Testis (tissue), 3 donors: ENCODE measurements around the gene SLC6A20. TPM values are rescaled to one million over a fixed set of nuclear protein-coding genes. Genes with fewer than 3 reads are reported as not detected.

Experiments used
- DNase-seq: peaks from one replicate; pipeline ENCODE4 v3.0.0-alpha.2; 2019
- H3K27ac ChIP-seq, 2 donors: fragments of 200-600 bp; sonication (generic); one replicate each; pipeline ENCODE4 v1.5.1; 2019
- H3K27me3 ChIP-seq: fragments of 200-600 bp; sonication (generic); one replicate; pipeline ENCODE4 v1.5.1; 2019
- H3K36me3 ChIP-seq: fragments of 200-600 bp; sonication (generic); one replicate; pipeline ENCODE4 v1.5.1; 2017; ENCODE audit warnings: low read depth; ENCODE audit errors: missing control alignments
- H3K4me1 ChIP-seq: fragments of 200-600 bp; sonication (generic); one replicate; pipeline ENCODE4 v1.5.1; 2019
- H3K4me3 ChIP-seq, 2 donors: fragments of 200-600 bp; sonication (generic); one replicate each; pipeline ENCODE4 v1.5.1; 2017 to 2019
- H3K9me3 ChIP-seq: fragments of 200-600 bp; sonication (generic); one replicate; pipeline ENCODE4 v1.5.1; 2017
- POLR2A ChIP-seq: fragments of 450-650 bp; IDR thresholded peaks from one replicate; pipeline ENCODE4 v1.6.1; 2017; ENCODE audit warnings: antibody characterized with exemption, mild to moderate bottlenecking, moderate library complexity
- WGBS, 2 donors: methylation state at CpG; one replicate each; pipeline ENCODE4 v1.1.5; 2018; 5-methylcytosine and 5-hydroxymethylcytosine counted together
- intact Hi-C: fragments of 100-400 bp; cut with DNase I; formaldehyde crosslinking; loops from one replicate; pipeline ENCODE4 v1.15.1; 2023; ENCODE audit warnings: low total_unique reads
- polyA plus RNA-seq: library from polyadenylated mRNA; stranded (reverse); fragments of 350-450 nt; fragmentation: Illumina TruSeq; extraction: RNeasy Lipid Tissue Mini Kit (QIAGEN cat#74804); gene quantifications from one replicate; pipeline ENCODE4 v1.2.3, GENCODE V29; 2014; ENCODE audit warnings: low read depth, low replicate concordance; ENCODE audit not compliant: insufficient read depth
- total RNA-seq, 2 donors: library from RNA; depleted of rRNA; stranded (reverse); fragments of >200 nt; gene quantifications; one replicate each; pipeline ENCODE4 v1.2.3, GENCODE V29; 2016
- TF ChIP-seq, protein P1 (sequence below), 3 experiments: fragments of 450-650 bp in 2 of 3; fragments of 200-600 bp in 1 of 3; sonication (generic) in 1 of 3; IDR thresholded peaks; one replicate each; pipeline ENCODE4 v1.5.1; 2016 to 2019; ENCODE audit warnings: antibody characterized with exemption in 3 of 3, mild to moderate bottlenecking in 2 of 3, moderate library complexity in 1 of 3

SLC6A20 gene
- total and polyA plus RNA-seq, 3 donors from 2014 or later, result 0.87 to 2.3 (median 2.3) TPM

DNA sequence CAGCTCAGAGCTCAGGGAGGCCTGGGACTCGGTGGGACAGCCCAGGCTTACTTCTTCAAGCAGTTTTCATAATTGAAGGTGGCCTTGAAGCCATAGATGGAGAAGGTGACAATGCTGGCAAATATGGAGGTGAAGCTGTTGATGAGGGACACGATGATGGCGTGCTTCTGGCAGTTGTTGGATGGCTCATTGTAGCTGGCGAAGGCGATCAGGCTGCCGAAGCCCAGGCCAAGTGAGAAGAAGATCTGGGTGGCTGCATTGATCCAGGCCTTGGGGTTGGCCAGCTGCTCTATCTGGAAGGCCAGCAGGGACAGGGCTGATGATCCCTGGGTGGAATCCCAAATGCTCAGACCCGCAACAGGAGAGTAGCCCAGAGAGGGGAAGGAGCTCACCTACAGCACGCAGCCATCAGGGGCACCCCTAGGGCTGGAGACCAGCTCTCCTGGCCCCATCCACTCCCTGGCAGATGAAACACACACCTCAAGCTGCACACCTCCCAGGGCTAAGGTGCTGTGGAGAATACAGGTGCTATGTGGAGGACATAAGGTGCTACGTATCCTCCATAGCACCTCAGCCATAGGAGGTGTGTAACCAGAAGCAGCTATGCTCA is 25.1 kb downstream of the SLC6A20 start:
- no peak for TF ChIP-seq POLR2A
- Histone ChIP-seq H3K36me3 (no peaks in the 10 kb centered on the region), H3K9me3 (no peaks in the 10 kb centered on the region), H3K4me3 (no peak overlapping the region), H3K27me3 (no peaks in the 10 kb centered on the region), H3K27ac (no peak overlapping the region), H3K4me1 (no peaks in the 10 kb centered on the region)
- DNase-seq, result no peak
- 95 to 96% methylated on average over 9 of the region's 9 CpGs for WGBS, 2 donors
- intact Hi-C loops, result no loop called here

DNA sequence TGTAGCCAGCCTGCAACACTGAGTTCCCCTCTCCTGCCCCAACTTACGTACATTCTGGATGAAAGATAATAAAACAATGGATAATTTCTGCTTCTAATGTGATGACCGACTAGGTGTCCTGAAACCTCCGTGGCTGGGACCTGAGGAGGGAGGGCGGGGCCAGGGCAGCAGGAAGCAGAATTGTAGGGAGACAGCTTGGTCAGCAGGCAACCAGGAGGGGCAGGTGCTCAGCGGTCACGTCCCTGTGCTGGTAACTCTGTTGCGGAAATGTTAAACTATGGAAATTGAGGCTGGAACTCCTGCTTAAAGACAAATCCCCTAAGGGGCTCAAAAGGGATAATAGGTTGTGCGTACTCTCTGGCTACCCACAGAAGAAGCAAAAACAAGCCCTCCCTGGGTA is 30.4 kb downstream of the SLC6A20 start:
- no peak overlapping the region for H3K27ac ChIP-seq
- intact Hi-C loops, result no loop called here
- H3K4me1 ChIP-seq, result no peaks in the 10 kb centered on the region
- no peaks in the 10 kb centered on the region for H3K36me3 ChIP-seq
- H3K9me3 ChIP-seq, result no peaks in the 10 kb centered on the region
- no peak overlapping the region for H3K4me3 ChIP-seq
- DNase-seq, result no peak
- TF ChIP-seq POLR2A, result no peak
- TF ChIP-seq, protein P1, sequence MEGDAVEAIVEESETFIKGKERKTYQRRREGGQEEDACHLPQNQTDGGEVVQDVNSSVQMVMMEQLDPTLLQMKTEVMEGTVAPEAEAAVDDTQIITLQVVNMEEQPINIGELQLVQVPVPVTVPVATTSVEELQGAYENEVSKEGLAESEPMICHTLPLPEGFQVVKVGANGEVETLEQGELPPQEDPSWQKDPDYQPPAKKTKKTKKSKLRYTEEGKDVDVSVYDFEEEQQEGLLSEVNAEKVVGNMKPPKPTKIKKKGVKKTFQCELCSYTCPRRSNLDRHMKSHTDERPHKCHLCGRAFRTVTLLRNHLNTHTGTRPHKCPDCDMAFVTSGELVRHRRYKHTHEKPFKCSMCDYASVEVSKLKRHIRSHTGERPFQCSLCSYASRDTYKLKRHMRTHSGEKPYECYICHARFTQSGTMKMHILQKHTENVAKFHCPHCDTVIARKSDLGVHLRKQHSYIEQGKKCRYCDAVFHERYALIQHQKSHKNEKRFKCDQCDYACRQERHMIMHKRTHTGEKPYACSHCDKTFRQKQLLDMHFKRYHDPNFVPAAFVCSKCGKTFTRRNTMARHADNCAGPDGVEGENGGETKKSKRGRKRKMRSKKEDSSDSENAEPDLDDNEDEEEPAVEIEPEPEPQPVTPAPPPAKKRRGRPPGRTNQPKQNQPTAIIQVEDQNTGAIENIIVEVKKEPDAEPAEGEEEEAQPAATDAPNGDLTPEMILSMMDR (IDR thresholded peaks at IDR 0.05), result no peak
- 82 to 89% methylated on average over 8 of the region's 8 CpGs for WGBS, 2 donors
- no peaks in the 10 kb centered on the region for H3K27me3 ChIP-seq

DNA sequence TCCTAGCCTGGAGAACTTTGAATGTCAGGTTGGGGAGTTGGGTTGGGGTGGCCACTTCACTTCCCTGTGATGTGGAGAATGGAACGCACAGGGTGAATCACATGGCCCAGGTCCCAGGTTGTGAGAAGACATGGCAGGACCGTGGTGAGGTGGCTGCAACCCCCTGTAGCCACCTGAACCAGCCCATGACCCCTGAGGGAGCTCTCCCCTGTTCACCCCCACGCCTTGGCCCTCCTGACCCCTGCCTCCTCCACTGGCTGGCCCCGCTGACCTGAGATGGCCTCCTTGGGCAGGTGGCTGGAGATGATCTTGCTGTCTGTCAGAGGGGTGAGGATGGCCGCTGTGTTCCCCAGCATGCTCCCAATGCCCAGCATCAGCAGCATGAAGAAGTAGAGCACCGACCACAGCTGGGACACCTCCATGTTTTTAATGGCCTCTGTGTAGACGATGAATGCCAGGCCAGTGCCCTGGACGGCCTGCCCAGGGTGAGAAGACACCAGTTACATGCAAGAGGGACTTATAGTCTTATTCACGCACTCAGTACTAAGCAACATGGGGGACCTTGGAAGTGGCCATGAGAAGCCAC is 31.0 kb downstream of the SLC6A20 start:
- 78 to 88% methylated on average over 5 to 9 of the region's 9 CpGs for WGBS, 2 donors
- H3K9me3 ChIP-seq, result no peaks in the 10 kb centered on the region

DNA sequence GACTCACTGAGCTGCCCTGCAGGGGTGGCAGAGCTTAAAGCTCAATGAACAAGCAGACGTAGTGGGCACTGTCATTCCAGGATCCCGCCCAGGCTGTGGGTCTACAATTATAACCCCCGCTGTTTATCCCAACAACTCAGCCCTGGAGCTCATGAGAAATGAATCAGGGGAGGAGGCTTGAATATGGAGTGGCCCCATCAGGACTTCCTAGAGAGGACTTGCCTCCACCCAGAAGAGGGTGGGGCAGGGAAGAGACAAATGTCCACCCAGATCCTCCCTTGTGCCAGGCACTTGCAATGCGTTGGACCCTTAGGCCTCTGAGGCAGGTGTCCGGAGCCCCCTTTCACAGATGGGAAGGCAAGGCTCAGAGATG is 33.0 kb downstream of the SLC6A20 start:
- intact Hi-C loops, result no loop called here
- WGBS, 2 donors, result 93% methylated on average over 5 of the region's 5 CpGs; no CpG with 5 or more reads in 1 of the 2 donors
- H3K27me3 ChIP-seq, result no peaks in the 10 kb centered on the region
- no peak for DNase-seq
- no peaks in the 10 kb centered on the region for H3K9me3 ChIP-seq
- no peaks in the 10 kb centered on the region for H3K4me1 ChIP-seq
- H3K27ac ChIP-seq, result no peak overlapping the region
- H3K4me3 ChIP-seq, result no peak overlapping the region
- TF ChIP-seq POLR2A, result no peak
- TF ChIP-seq, protein P1 (IDR thresholded peaks at IDR 0.05), result no peak
- no peaks in the 10 kb centered on the region for H3K36me3 ChIP-seq

More for the DNA sequence above, 31.0 kb downstream of the SLC6A20 start:
- intact Hi-C loops, result no loop called here
- no peak overlapping the region for H3K4me3 ChIP-seq
- H3K27me3 ChIP-seq, result no peaks in the 10 kb centered on the region
- DNase-seq, result no peak
- H3K36me3 ChIP-seq, result no peaks in the 10 kb centered on the region
- no peak overlapping the region for H3K27ac ChIP-seq
- H3K4me1 ChIP-seq, result no peaks in the 10 kb centered on the region
- TF ChIP-seq POLR2A, result no peak
- TF ChIP-seq, protein P1 (IDR thresholded peaks at IDR 0.05), result no peak

DNA sequence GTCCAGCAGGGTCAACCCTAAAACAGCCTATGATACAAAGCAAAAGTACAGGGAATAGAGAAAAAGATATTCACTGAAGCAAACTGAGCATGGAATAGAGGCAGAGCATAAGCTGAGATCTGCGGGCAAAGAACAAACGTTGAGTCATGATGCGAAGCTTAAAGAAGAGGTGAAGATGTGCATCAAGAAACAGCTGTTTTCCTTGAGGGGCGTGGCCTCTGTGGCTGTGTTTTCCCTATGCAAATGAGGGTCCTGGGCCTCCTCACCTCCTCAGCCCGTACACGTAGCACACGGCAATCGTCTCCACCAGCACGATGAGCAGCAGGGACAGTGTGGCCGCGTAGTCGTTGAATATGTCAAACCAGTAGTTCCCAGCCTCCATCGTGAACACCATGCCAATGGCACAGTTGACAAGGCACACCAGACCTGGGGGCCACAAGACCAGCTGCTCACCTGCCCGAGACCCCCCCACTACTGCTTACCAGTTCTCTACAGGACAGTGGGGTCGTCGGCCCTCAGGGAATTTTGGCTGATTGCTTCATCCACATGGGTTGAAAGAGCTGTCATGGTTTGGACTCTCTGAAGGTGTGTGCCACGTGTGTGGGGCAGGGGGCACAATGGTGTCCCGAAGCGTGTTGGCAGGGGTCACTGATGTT is 33.6 kb downstream of the SLC6A20 start:
- 90 to 95% methylated on average over 13 to 19 of the region's 19 CpGs for WGBS, 2 donors
- TF ChIP-seq, protein P1 (IDR thresholded peaks at IDR 0.05), result no peak
- no peak for TF ChIP-seq POLR2A
- Histone ChIP-seq H3K4me3 (no peak overlapping the region), H3K27me3 (no peaks in the 10 kb centered on the region), H3K4me1 (no peaks in the 10 kb centered on the region), H3K27ac (no peak overlapping the region), H3K9me3 (no peaks in the 10 kb centered on the region), H3K36me3 (no peaks in the 10 kb centered on the region)
- no peak for DNase-seq
- intact Hi-C loops, result no loop called here
